ENCODE data around the gene TMEM273.
A peak's percentile ranks its signal among the peaks of the same experiment; 100 is the strongest.

- peak; percentile 86 for TF ChIP-seq CTCF (conservative IDR thresholded peaks at IDR 0.05)
- TF ChIP-seq ZFX (IDR thresholded peaks at IDR 0.05): no peak
These were observed 23.5 kb downstream of the TMEM273 start for GRCh38 chr10:49164559-49165188.

All from C4-2B (cell line).